HG03432 (cell line): ENCODE data around the gene ZNF593OS.

Experiments
- ATAC-seq: cut with Tn5 transposase; IDR thresholded peaks from one replicate; pipeline ENCODE4 v1.9.1; 2021; ENCODE audit warnings: mild to moderate bottlenecking, moderate library complexity; ENCODE audit not compliant: unreplicated experiment

Gene ZNF593OS

GRCh38 chr1:26184883-26185282, 13.3 kb upstream of the ZNF593OS start:
- ATAC-seq: no peak

- ATAC-seq: no peak
Observed at GRCh38 chr1:26184086-26184485, 12.5 kb upstream of the ZNF593OS start.

- ATAC-seq: no peak
Observed at GRCh38 chr1:26182383-26182696, 10.7 kb upstream of the ZNF593OS start.

GRCh38 chr1:26181586-26182382, 10.2 kb upstream of the ZNF593OS start:
- ATAC-seq: no peak

- no peak for ATAC-seq
Observed at GRCh38 chr1:26180010-26180506, 8.4 kb upstream of the ZNF593OS start.

GRCh38 chr1:26177182-26177684, 5.6 kb upstream of the ZNF593OS start, which contains the start of gene CNKSR1:
Gene CNKSR1 (plus strand): TSS chr1:26177491. CDS start chr1:26177548, 57 bp downstream.
- ATAC-seq: no peak

- ATAC-seq: no peak
Observed at GRCh38 chr1:26175346-26175745, 3.7 kb upstream of the ZNF593OS start.

- no peak for ATAC-seq
Observed at GRCh38 chr1:26170472-26170821, 1.2 kb downstream of the ZNF593OS start.

- peak; percentile 93 for ATAC-seq
Observed at GRCh38 chr1:26169669-26170471, 1.8 kb downstream of the ZNF593OS start, which contains the start of gene ZNF593. Gene ZNF593 (plus strand): TSS chr1:26169908. CDS start chr1:26169984, 76 bp downstream.

GRCh38 chr1:26169198-26169554, 2.5 kb downstream of the ZNF593OS start:
- ATAC-seq: no peak

GRCh38 chr1:26168410-26169197, 3.0 kb downstream of the ZNF593OS start, which contains the start of gene C1orf232:
Gene C1orf232 (minus strand): TSS chr1:26168963. CDS start chr1:26168499, 464 bp downstream.
- ATAC-seq: no peak

- ATAC-seq: no peak
Observed at GRCh38 chr1:26166719-26167281, 4.8 kb downstream of the ZNF593OS start.

GRCh38 chr1:26164861-26165842, 6.5 kb downstream of the ZNF593OS start:
- no peak for ATAC-seq

GRCh38 chr1:26164036-26164860, 7.4 kb downstream of the ZNF593OS start:
- no peak for ATAC-seq

GRCh38 chr1:26163684-26164035, 8.0 kb downstream of the ZNF593OS start:
- ATAC-seq: no peak

- ATAC-seq: no peak
Observed at GRCh38 chr1:26162220-26162709, 9.4 kb downstream of the ZNF593OS start.

GRCh38 chr1:26161415-26162219, 10.0 kb downstream of the ZNF593OS start:
- ATAC-seq: no peak
